ENCODE data around the gene TBC1D25. TPM values are rescaled to one million over a fixed set of nuclear protein-coding genes. Genes with fewer than 3 reads are reported as not detected.

The TBC1D25 gene
- total and polyA plus RNA-seq, 2 experiments from 2014 or later = 1.9 to 4.5 TPM

DNA sequence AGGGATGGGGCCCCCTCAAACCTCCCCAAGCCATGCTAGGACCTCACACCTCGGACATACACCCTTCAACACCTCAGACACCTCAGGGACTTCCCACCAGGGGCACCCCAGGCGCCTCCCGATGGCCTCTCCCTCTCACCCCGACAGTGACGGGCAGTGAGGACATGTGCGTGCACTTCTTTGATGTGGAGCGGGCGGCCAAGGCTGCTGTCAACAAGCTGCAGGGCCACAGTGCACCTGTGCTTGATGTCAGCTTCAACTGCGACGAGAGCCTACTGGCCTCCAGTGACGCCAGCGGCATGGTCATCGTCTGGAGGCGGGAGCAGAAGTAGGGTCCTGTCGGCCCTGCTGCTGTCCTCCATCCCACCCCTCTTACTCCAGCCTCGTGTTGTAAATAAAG, 65.2 kb downstream of the TBC1D25 start:
- Histone ChIP-seq H3K4me1 (ENCODE audit: insufficient read depth) (no peaks in the 10 kb centered on the region), H3F3A (replicated peaks; ENCODE audit: low read depth) (no peaks in the 10 kb centered on the region), H3K27ac (ENCODE audit: low read depth) (no peak overlapping the region), H4K20me1 (replicated peaks; ENCODE audit: insufficient read depth) (no peaks in the 10 kb centered on the region), H3K4me2 (no peak overlapping the region), H3K79me2 (replicated peaks; ENCODE audit: insufficient read depth) (no peaks in the 10 kb centered on the region), H2AFZ (no peak overlapping the region), H3K36me3 (ENCODE audit: insufficient read depth) (no peaks in the 10 kb centered on the region), H3K27me3 (ENCODE audit: insufficient read depth) (no peaks in the 10 kb centered on the region), H3K4me3 (no peak overlapping the region), H3K9me2 (ENCODE audit: insufficient read depth) (no peaks in the 10 kb centered on the region)
- Mint-ChIP-seq H3K27me3 (ENCODE audit: insufficient read depth, low read depth, poor library complexity) (peaks cover 3% of the 10 kb centered on the region), H3K9me3 (no peaks in the 10 kb centered on the region), H3K4me3 (no peak overlapping the region), H3K27ac (no peak overlapping the region), H3K36me3 (ENCODE audit: low read depth) (no peaks in the 10 kb centered on the region; the same call in 2 of the 3 replicates), H3K4me1 (peaks cover 5% of the 10 kb centered on the region; the same call in 2 of the 3 replicates)
- DNase-seq (ENCODE audit: low spot score) (no peak), ATAC-seq (no peak)
- TF ChIP-seq EZH2 (IDR thresholded peaks at IDR 0.05; ENCODE audit: low read depth, unreplicated experiment) (no peak), STAT1 (IDR thresholded peaks at IDR 0.05; ENCODE audit: unreplicated experiment) (no peak), NANOG (IDR thresholded peaks at IDR 0.05; ENCODE audit: borderline replicate concordance) (no peak), POLR2AphosphoS5 (IDR thresholded peaks at IDR 0.05; ENCODE audit: low read depth) (no peak), ZNF114 (CRISPR knock-in tag; IDR thresholded peaks at IDR 0.05) (no peak), CTCF (conservative IDR thresholded peaks at IDR 0.05; ENCODE audit: low read depth in 2 of 2) (no peak)
- TF ChIP-seq, protein P1, sequence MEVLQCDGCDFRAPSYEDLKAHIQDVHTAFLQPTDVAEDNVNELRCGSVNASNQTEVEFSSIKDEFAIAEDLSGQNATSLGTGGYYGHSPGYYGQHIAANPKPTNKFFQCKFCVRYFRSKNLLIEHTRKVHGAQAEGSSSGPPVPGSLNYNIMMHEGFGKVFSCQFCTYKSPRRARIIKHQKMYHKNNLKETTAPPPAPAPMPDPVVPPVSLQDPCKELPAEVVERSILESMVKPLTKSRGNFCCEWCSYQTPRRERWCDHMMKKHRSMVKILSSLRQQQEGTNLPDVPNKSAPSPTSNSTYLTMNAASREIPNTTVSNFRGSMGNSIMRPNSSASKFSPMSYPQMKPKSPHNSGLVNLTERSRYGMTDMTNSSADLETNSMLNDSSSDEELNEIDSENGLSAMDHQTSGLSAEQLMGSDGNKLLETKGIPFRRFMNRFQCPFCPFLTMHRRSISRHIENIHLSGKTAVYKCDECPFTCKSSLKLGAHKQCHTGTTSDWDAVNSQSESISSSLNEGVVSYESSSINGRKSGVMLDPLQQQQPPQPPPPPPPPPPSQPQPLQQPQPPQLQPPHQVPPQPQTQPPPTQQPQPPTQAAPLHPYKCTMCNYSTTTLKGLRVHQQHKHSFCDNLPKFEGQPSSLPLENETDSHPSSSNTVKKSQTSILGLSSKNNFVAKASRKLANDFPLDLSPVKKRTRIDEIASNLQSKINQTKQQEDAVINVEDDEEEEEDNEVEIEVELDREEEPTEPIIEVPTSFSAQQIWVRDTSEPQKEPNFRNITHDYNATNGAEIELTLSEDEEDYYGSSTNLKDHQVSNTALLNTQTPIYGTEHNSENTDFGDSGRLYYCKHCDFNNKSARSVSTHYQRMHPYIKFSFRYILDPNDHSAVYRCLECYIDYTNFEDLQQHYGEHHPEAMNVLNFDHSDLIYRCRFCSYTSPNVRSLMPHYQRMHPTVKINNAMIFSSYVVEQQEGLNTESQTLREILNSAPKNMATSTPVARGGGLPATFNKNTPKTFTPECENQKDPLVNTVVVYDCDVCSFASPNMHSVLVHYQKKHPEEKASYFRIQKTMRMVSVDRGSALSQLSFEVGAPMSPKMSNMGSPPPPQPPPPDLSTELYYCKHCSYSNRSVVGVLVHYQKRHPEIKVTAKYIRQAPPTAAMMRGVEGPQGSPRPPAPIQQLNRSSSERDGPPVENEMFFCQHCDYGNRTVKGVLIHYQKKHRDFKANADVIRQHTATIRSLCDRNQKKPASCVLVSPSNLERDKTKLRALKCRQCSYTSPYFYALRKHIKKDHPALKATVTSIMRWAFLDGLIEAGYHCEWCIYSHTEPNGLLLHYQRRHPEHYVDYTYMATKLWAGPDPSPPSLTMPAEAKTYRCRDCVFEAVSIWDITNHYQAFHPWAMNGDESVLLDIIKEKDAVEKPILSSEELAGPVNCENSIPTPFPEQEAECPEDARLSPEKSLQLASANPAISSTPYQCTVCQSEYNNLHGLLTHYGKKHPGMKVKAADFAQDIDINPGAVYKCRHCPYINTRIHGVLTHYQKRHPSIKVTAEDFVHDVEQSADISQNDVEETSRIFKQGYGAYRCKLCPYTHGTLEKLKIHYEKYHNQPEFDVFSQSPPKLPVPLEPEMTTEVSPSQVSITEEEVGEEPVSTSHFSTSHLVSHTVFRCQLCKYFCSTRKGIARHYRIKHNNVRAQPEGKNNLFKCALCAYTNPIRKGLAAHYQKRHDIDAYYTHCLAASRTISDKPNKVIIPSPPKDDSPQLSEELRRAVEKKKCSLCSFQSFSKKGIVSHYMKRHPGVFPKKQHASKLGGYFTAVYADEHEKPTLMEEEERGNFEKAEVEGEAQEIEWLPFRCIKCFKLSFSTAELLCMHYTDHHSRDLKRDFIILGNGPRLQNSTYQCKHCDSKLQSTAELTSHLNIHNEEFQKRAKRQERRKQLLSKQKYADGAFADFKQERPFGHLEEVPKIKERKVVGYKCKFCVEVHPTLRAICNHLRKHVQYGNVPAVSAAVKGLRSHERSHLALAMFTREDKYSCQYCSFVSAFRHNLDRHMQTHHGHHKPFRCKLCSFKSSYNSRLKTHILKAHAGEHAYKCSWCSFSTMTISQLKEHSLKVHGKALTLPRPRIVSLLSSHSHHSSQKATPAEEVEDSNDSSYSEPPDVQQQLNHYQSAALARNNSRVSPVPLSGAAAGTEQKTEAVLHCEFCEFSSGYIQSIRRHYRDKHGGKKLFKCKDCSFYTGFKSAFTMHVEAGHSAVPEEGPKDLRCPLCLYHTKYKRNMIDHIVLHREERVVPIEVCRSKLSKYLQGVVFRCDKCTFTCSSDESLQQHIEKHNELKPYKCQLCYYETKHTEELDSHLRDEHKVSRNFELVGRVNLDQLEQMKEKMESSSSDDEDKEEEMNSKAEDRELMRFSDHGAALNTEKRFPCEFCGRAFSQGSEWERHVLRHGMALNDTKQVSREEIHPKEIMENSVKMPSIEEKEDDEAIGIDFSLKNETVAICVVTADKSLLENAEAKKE (CRISPR knock-in tag; IDR thresholded peaks at IDR 0.05) = no peak
- TF ChIP-seq, protein P2, sequence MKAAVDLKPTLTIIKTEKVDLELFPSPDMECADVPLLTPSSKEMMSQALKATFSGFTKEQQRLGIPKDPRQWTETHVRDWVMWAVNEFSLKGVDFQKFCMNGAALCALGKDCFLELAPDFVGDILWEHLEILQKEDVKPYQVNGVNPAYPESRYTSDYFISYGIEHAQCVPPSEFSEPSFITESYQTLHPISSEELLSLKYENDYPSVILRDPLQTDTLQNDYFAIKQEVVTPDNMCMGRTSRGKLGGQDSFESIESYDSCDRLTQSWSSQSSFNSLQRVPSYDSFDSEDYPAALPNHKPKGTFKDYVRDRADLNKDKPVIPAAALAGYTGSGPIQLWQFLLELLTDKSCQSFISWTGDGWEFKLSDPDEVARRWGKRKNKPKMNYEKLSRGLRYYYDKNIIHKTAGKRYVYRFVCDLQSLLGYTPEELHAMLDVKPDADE (IDR thresholded peaks at IDR 0.05) = no peak

All from GM23338 (cell line).